Stimulated activated CD8-positive, alpha-beta memory T cell treated with anti-CD3 and anti-CD28 coated beads, Interleukin-7, amount 100 ng/mL, for 1 hour (primary cell): ENCODE results near the gene PRG3.
"Not testable (repeated sequence)": the region's sequence is repeated elsewhere in the genome, so short reads cannot be mapped to it uniquely, and the experiment has no call there.

ENCODE experiments used
- DNase-seq, 2 donors: peaks; one replicate each; pipeline ENCODE4 v3.0.0-alpha.2; 2020; ENCODE audit warnings: low read depth in 2 of 2

Gene PRG3

DNA sequence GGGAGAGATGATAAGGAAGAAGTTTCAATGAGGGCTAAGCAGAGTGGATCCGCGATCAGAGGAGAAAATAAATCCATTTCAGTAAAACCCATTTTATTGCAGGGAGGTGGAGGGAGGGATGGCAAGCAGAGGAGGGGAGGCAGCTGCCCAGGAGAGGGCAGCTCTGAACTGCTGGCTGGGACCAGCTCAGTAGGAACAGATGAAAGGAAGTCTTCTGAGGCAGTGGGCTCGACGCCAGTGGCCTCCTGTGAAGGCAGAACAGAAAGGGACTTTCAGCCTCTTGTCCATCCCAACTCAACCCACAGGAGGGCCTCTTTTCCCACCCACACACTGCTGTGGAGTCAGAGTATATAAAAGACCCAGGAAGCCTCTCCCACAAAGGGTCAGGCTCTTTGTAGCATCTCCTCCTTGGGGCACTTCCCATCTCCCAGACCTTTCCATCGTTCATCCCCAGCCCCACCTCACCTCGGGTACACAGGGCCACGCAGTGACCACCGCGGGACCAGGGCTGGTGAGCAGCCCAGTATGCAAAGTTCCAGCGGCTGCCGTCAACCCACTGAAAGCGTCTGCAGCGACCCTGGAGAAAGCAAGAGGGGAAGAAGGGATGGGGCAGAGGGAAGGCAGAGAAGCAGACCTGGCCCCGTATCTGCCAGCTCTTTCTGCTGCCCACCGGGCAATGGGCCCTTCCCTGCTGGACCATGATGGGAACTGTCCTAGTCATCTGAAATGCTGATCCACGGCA is 6.5 kb upstream of the PRG3 start:
- DNase-seq = no peak

DNA sequence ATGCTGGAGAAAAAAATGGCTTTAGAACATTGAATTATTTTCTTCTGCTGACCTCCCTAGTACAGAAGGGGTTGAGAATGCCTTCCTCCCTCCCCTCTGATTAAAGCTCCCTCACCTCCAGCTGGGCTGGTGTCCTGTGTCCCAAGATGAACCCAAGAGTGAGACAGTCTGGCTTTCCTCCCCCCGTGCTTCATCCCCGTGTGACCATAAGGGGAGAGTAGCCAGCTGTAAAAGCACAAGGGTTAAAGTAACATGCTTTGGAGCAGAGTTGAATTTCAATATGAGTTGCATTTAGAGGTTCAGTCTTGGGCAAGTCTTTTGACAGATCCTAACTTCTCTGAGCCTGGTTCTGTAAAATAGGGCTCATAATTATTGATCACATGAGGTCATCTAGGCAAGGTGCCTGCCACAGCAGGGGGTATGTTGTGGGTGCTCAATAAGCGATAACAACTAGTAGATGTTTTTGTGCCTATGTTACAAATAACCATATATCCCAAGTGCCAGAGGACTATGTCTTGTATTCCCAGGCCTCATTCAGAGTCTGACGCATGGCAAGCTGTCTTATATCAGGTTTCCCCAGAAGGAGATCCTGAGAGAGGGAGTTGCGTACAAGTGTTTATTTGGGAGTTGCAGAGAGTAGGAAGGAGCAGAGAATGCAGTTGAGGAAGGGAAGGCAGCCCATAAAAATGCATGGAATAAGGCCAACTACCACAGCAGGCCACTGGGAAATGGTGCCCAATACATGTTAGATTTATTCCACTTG is 5.4 kb upstream of the PRG3 start:
- DNase-seq = no peak

DNA sequence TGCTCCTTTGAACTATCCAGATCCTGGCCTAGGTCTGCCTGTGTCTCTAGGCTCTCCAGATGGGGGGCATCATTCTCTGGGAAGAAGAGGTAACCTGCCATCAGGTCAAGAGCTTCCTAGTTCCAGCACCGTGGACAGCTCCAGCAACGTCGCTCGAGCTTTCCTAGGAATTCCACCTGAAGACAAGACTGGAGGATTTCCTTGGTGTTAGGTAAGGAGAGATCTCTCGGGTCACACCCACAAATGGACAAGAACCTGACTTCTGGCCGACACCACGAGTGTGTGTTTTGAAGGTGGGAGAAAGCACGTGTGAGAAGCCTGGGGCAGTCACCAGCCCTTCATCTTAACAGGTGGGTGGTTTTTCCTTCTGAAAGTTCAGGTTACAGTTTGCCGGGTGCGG is 1.2 kb downstream of the PRG3 start:
- DNase-seq = no peak

DNA sequence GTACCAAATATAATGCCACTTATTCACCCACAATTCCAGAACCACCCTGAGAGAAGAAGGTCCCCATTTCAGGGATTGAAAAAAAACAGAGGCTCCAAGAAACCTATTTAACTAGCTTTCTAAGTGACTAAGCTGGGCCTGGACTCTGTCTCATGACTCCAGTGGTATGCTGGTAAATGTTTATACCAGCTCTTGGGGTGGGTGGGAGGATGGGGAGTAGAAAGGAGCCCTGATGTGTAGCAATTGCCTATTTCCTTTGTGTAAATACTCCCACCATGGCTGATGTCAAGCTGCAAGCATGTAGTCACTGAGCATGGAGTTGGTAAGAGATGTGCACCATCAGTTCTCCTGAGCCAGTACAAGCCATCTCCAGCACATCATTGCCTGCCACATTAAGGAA is 2.8 kb downstream of the PRG3 start:
- no peak for DNase-seq

DNA sequence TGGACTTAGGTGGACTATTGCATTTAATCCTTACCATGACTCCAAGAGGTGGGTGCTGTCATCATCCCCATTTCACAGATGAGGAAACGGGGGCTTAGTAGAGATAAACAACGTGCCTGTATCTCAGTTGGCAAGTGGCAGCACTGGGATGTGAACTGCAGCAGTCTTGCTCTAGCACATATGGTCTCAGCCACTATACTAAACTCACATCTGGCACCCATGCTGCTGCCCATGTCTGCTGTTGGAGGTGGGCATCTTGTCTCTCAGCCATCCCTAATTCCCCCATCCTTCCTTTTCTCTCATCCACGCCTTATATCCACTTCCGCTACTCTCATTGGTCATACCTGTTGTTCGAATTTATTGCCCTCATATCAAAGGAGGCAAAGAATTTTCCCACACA is 3.8 kb downstream of the PRG3 start:
- DNase-seq = no peak

DNA sequence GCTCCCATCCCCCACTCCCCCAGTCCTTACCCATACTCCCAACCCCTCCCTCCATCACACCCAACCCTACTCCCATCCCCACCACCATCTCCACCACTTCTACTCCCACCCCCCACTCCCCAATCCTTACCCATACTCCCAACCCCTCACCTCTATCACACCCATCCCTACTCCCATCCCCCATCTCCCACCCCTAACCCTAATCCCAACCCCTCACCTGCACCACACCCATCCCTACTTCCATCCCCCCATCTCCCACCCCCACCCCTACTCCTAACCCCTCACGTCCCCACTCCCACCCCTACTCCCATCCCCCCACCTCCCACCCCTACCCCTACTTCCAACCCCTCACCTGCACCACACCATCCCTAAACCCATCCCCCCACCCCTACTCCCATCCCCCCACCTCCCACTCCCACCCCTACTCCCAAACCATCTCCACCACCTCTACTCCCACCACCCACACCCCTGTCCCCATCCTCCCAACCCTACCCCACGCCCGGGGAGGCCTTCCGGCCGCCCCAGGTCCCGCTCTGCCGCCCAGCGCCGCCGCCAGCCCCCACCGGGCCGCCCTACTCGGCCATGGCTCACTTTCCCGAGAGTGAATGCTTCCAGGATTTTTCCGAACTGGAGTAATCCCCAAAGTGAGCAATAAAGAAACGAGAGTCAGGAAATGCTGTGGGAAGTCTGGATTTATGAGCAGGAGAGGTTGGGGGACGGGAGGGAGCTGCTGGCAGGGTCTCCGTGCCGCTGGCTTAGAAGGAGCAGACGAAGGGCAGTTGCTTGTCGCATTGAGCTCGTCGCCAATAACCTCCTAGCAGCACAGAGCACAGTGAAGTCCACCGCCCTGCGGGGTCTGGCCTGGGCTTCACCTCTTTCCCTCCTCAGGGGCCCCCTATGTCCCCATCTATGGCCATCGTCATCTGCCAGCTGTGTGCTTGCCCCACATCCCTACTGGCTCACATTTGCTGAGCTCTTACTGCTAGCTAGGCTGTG is 4.6 kb downstream of the PRG3 start:
- no peak for DNase-seq

DNA sequence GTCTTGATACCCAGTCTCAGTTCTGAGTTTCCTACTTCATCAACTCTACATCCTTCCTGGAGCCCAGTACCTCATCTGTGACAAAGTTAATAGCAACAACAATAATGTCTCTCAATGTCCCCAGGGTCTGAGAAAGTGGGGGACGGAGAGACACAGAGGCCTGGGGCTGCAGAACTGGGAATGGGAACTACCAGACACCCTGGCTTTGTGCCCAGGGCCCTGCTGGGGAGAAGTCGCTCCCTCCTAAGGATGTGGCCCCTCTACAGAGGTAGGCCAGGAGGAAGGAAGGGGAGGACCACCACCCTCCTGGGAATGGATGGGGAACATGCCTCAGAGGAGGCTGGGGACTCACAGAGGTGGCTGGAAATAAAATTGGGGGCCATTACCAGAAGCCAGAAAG is 5.5 kb downstream of the PRG3 start:
- DNase-seq = no peak

DNA sequence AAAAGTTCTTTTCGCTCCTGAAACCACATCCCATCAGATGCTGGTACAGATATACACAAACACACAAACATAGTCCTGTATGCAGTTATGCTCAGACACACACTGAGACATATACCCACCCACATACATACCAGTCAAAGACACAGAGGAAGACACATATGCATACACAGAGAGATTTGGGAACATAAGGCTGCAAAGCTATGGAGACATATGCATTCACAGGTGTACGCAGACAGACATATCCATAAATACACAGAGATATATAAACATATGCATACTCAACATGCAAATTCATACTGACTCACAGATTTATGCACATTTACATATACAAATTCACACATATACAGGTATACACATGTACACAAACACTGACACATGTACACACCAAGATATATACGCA is 6.0 kb downstream of the PRG3 start:
- DNase-seq = no peak

DNA sequence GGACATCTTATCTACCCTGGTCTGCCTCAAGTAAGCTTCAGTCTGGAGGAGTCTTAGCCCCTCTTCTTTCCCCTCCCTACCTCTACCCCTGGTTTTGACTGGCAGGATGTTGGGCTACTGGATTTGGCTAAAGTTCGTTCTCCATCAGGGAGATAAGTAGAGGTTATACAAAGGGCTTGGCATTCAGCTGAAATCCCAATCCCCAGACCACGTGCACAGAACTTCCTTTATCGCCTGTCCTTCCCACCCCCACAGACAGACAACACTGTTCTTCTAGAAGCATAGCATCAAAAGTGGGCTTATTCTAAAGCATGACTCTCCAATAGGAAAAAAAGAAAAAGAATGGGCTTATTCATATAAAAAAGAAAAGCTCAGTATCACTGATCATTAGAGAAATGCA is 7.8 kb downstream of the PRG3 start:
- no peak for DNase-seq

DNA sequence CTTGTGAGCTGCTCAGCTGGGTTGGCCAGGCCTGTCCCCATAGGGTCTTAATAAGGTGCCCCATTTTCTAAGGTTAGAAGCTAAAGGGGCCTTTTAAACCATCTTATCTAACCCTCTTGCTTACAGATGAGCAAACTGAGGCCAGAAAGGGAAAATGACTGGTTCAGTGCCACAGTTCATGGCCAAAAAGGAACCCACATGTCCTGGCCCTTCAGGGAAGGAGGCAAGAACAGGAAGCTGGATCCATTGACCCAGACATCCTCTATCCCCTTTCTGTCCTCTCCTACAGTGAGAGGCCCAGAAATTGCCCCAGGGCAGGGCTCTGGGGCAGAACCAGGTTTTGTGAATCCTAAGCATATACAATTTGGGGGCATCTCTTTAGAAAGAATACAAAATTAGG is 10.0 kb downstream of the PRG3 start:
- no peak for DNase-seq

DNA sequence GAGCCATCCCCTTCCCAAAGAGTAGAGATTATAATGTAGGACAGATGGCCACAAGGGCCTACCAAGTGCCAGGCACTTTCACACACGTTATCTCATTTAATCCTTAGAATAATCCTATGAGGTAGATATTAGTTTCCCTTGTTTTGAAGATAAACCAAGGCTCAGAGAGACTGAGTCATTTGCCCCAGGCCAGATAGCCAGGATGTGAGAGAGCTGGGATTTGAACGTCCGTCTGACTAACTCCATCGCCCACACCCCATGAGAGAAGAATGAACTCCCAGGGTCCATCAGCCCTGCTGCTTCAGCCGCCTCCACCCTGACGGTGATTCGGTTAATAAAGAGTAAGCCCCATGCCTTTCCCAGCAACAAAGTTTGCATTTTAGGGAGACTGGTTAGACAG is 10.7 kb downstream of the PRG3 start:
- no peak for DNase-seq

DNA sequence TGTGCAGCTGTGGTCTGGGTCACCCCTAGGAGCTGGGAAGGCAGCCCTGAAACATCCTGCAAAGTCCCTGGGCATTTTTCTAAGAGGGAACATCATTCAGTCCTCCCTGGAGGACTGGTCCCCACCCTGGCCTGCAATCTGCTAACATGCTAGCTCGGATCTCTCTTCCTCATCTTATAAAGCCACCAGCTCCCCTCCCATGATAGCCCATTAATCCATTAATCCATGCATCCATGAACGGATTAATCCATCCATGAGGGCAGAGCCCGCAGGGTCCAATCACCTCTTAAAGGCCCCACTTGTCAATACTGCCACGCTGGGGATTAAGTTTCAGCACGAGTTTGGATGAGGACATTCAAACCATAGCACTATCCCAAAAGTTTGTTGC is 12.1 kb downstream of the PRG3 start:
- no peak for DNase-seq

DNA sequence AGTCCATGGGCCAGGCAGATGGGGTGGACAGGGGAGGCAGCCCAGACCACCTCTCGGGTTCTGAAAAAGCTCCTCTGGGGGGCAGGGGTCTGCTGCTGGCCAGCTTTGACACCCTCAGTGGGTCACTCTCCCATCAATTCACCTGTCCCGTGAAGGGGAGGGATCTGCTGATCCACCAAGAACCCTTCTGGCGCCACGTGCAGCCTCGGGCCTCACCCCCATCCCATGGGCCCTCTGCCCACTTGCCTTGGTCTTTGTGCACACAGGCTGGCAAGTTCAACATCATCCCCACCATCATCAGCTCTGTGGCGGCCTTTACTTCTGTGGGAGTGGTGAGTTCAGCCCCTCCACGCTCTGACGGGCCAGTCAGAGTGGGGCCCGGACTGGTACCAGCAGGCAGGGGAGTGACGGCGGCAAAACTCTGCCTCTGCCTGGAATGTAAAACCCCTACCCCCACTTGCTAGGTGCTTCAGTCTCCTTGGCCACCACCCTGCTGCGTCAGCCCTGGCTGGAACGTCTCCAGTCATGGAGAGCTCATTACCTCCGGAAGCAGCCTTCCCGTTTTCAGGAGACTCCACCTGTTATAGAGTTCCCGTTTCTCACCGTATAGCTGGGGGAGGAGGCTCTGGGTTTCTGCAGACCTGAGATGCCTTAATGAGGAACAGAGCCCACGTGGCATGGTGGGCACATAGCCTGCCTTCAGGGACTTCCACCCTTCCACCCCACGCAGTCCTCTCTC is 12.7 kb downstream of the PRG3 start:
- no peak for DNase-seq

DNA sequence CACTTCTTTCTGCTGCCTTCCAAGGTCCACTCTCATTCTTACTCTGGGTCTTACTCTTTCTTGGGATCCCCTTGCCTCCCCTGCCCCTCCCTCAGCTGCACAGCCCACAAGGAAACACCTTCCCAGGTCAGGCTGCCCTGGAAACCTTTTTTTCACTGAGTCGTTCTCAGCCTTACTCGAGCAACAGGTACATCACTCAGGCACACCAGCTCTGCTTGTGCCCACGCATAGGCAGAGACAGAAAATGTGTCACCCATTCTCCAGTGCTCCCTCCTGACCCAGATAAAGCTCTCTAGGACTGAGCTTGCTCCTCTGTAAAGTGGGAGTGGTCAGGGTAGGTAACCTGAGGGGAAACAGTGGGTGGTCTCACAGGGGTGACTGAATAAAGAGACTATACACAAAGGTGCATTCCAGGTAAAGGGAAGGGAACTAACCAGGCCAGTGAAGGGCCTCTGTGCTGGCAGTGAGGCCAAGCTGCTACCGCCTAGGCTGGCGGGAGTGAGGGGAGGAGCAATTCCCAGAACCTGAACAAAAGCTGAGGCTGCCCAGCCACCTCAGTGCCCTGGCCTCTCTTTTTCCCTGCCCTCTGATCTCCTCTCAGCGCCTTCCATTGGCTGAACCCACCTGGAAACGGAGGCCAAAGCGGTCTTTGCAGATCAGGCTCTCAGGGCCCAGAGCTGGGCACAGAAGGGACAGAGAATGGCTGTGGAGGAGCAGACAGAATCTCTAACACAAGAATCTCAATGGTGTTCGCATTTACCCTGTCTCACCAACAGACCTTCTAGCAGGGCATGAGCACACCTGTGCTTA is 15.9 kb downstream of the PRG3 start:
- DNase-seq = no peak

DNA sequence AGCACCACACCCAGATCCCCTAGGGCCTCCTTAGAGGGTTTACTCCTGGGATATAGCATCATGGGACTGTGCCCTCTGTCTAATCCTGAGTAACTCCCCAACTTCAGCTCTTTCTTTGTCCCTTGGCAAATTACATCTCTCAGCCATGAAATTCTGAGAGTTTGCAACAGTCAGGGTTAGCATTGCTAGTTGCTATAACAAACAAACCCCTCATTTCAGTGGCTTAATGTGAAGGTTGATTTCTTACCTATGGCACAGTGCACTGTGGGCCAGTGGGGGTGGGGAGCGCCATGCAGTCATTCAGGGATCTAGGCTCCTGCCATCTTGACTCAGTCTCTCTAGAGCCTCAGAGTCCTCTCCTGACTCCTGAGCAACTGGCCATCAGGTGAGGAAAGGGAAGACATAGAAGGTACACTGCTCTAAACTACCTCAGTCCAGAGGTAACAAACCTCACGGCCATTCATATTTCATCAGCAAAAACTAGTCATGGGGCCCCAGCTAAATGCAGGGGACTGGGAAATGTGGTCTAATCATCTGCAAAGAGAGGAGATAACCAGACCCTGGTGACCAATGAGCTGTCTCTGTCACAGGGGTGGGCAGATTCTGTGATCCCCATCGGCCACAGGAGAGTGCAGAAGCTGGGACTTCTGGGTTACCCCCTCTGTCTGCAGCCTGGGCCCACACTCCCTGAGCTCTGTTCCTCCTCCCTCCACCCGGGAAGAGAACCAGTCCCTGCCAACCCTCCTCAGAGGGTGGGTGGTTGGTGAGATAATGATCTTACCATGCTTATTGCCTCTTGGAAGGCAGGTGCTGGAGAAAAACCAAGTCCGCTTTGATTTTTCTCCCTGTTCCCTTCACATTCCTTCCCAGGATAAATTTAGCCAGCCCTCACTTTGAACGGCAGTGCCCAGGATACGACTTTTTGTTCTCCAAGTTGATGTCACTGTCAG is 17.5 kb downstream of the PRG3 start:
- no peak for DNase-seq

DNA sequence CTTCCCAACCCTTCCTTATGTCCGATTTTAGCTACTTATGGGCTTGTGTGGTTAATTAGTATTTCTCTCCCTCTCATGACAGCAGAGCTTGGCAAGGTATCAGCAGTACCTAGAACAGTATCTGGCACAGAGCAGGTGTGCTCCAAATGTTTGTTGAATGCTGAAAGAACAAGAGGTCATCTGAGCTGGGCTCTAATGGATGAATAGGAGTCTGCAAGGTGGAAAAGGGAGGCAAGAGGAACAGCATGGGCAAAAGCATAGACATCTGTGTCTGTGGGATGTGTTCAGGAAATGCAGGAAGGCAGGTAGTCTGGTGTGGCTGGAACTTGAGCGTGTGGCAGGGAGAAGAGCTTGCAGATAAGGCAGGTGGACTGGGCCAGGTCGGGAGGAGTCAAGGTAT is 19.0 kb downstream of the PRG3 start:
- no peak for DNase-seq

DNA sequence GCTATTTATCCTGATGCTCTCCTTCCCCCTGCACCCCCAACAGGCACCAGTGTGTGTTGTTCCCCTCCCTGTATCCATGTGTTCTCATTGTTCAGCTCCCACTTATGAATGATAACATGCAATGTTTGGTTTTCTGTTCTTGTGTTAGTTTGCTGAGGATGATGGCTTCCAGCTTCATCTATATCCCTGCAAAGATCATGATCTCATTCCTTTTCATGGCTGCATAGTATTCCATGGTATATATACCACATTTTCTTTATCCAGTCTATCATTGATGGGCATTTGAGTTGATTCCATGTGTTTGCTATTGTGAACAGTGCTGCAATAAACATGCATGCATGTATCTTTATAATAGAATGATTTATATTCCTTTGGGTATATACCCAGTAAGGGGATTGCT is 19.5 kb downstream of the PRG3 start:
- not testable (repeated sequence) for DNase-seq

DNA sequence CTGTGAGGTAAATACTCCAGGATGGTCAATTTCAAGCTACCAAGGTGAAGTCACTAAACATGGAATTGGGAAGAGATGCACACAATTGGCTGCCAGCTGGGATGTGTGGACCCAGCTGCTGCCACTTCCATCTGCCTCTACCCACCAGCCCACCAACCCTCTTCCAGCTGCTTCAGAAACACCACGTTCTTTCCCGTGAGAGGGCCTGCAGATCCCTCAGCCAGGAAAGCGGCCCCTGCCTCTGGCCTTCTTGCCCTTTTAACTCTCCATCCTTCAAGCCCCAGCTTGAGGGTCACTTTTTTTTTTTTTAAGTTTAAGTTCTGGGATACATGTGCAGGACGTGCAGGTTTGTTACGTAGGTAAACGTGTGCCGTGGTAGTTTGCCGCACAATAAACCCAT is 20.0 kb downstream of the PRG3 start:
- DNase-seq = no peak

DNA sequence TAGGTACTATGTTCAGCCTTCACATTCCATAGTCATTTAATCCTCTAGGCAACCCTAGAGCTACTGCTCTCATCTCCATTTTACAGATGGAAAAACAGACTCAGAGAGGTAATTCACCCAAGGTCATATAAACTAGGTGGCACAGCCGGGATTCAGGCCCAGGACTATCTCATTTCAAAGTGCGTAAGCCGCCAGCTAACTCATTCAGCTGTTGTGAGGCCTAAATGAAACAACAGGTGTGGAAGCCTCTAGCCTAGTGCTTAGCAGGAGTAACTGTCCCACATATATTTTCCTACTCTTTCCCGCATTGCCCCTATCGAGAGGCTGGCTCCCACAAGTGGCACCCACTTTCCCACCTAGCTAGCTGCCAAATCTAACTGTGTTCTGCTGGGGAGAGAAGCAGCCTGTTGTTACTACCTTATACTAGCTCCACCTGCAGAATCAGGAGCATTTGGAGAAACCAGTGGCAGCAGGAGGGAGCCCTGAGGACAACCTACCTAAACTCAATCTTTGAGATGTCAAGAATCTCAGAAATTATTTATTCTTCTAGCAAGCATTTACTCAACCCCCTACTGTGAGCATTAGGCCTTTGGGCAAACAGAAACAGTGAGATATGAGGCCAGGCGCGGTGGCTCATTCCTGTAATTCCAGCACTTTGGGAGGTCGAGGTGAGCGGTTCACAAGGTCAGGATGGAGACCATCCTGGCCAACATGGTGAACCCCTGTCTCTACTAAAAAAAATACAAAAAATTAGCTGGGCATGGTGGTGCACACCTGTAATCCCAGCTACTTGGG is 20.9 kb downstream of the PRG3 start:
- no peak for DNase-seq
